CD14-positive monocyte (primary cell): Measurements from ENCODE around the gene DBNDD2. TPM values are rescaled to one million over a fixed set of nuclear protein-coding genes. Genes with fewer than 3 reads are reported as not detected.

Experiments
- DNase-seq, 3 donors: peaks; one replicate each; pipeline ENCODE4 v3.0.0-alpha.2; 2011 to 2022
- H2AFZ ChIP-seq: 2 replicates; pipeline ENCODE4 v1.6.0; 2012; ENCODE audit warnings: mild to moderate bottlenecking, low read depth, low read length, inconsistent platforms; ENCODE audit not compliant: insufficient read depth, poor library complexity, severe bottlenecking
- H3K27ac ChIP-seq, 2 donors: 1 replicate in 1 of 2; 2 replicates in 1 of 2; pipeline ENCODE4 v1.5.1; 2012 to 2013; ENCODE audit warnings: low read length in 2 of 2, control low read depth in 1 of 2, inconsistent platforms in 1 of 2, low read depth in 1 of 2, mild to moderate bottlenecking in 1 of 2
- H3K27me3 ChIP-seq, 2 donors: one replicate each; pipeline versions ENCODE4 v1.6.0 to v1.6.1; 2011 to 2013; ENCODE audit warnings: low read length in 2 of 2; ENCODE audit not compliant: control insufficient read depth in 2 of 2, insufficient read depth in 2 of 2
- H3K36me3 ChIP-seq, 2 donors: replicated peaks in 1 of 2; 1 replicate in 1 of 2; 2 replicates in 1 of 2; pipeline versions ENCODE4 v1.5.1 to v1.6.1; 2012 to 2013; ENCODE audit warnings: low read length in 2 of 2, control low read depth in 1 of 2, inconsistent platforms in 1 of 2, mild to moderate bottlenecking in 1 of 2; ENCODE audit not compliant: insufficient read depth in 2 of 2, control insufficient read depth in 1 of 2
- H3K4me1 ChIP-seq, 2 donors: 1 replicate in 1 of 2; 2 replicates in 1 of 2; pipeline versions ENCODE4 v1.5.1 to v1.6.1; 2012 to 2013; ENCODE audit warnings: low read length in 2 of 2, control low read depth in 1 of 2, inconsistent platforms in 1 of 2, mild to moderate bottlenecking in 1 of 2, moderate library complexity in 1 of 2; ENCODE audit not compliant: insufficient read depth in 2 of 2, control insufficient read depth in 1 of 2
- H3K4me2 ChIP-seq: replicated peaks from 2 replicates; pipeline ENCODE3; 2012; ENCODE audit warnings: low read length, moderate library complexity, mild to moderate bottlenecking; ENCODE audit not compliant: poor library complexity, severe bottlenecking; ENCODE audit errors: extremely low read depth
- H3K4me3 ChIP-seq, 3 experiments: fragments of 200-600 bp in 1 of 3; sonication (generic) in 1 of 3; replicated peaks in 1 of 3; 1 replicate in 2 of 3; 2 replicates in 1 of 3; pipeline ENCODE4 v1.5.1; 2011 to 2013; ENCODE audit warnings: low read length in 3 of 3, mild to moderate bottlenecking in 3 of 3, control low read depth in 2 of 3, low read depth in 2 of 3, inconsistent platforms in 1 of 3, moderate library complexity in 1 of 3
- H3K79me2 ChIP-seq: 2 replicates; pipeline ENCODE4 v1.6.0; 2012; ENCODE audit warnings: mild to moderate bottlenecking, control low read depth, inconsistent platforms, low read length, moderate library complexity; ENCODE audit not compliant: insufficient read depth
- H3K9ac ChIP-seq: 2 replicates; pipeline ENCODE4 v1.6.0; 2017; ENCODE audit warnings: low read length, mild to moderate bottlenecking; ENCODE audit not compliant: insufficient read depth, poor library complexity, severe bottlenecking
- H3K9me3 ChIP-seq, 2 donors: replicated peaks in 1 of 2; 1 replicate in 1 of 2; 2 replicates in 1 of 2; pipeline versions ENCODE4 v1.5.1 to v1.6.1; 2012 to 2013; ENCODE audit warnings: low read length in 2 of 2, control low read depth in 1 of 2; ENCODE audit not compliant: control insufficient read depth in 1 of 2, insufficient read depth in 1 of 2
- H4K20me1 ChIP-seq: 2 replicates; pipeline ENCODE4 v1.6.0; 2012; ENCODE audit warnings: mild to moderate bottlenecking, low read length, control low read depth, moderate library complexity; ENCODE audit not compliant: insufficient read depth
- H3K27ac Mint-ChIP-seq, 7 donors: one replicate each; pipeline ENCODE4 v1.8.0; 2020; ENCODE audit warnings: mild to moderate bottlenecking in 7 of 7, mixed read lengths in 7 of 7, moderate library complexity in 6 of 7, inconsistent platforms in 2 of 7
- H3K27me3 Mint-ChIP-seq, 3 donors: one replicate each; pipeline ENCODE4 v1.8.0; 2021 to 2022; ENCODE audit warnings: low read depth in 3 of 3, mild to moderate bottlenecking in 3 of 3, mixed read lengths in 3 of 3, moderate library complexity in 3 of 3, inconsistent platforms in 1 of 3
- H3K36me3 Mint-ChIP-seq, 2 donors: one replicate each; pipeline ENCODE4 v1.8.0; 2020; ENCODE audit warnings: mixed read lengths in 2 of 2, inconsistent platforms in 1 of 2, mild to moderate bottlenecking in 1 of 2
- H3K4me1 Mint-ChIP-seq: one replicate; pipeline ENCODE4 v1.8.0; 2020; ENCODE audit warnings: mild to moderate bottlenecking, mixed read lengths
- H3K4me3 Mint-ChIP-seq, 2 donors: one replicate each; pipeline ENCODE4 v1.8.0; 2020; ENCODE audit warnings: mild to moderate bottlenecking in 2 of 2, mixed read lengths in 2 of 2, moderate library complexity in 1 of 2
- H3K9me3 Mint-ChIP-seq, 7 donors: one replicate each; pipeline ENCODE4 v1.8.0; 2020 to 2022; ENCODE audit warnings: mixed read lengths in 7 of 7, mild to moderate bottlenecking in 6 of 7, moderate library complexity in 6 of 7, inconsistent platforms in 2 of 7
- CTCF ChIP-seq: fragments of 200-600 bp; IDR thresholded peaks from one replicate; pipeline ENCODE4 v1.8.0; 2022; ENCODE audit warnings: antibody characterized with exemption, mild to moderate bottlenecking
- WGBS: methylation state at CpG from one replicate; pipeline ENCODE4 v1.1.5; 2013; ENCODE audit warnings: missing lambda C conversion rate; ENCODE audit not compliant: insufficient coverage; 5-methylcytosine and 5-hydroxymethylcytosine counted together
- intact Hi-C, 2 donors: fragments of 100-400 bp; cut with micrococcal nuclease; formaldehyde crosslinking; loops; one replicate each; pipeline versions ENCODE4 v1.15.0 to v1.15.1; 2023
- polyA plus RNA-seq, 3 donors: library from polyadenylated mRNA; depleted of rRNA in 1 of 3; unstranded in 2 of 3; stranded (reverse) in 1 of 3; fragments of 300-500 nt in 2 of 3; fragments of >200 nt in 1 of 3; fragmentation: Illumina TruSeq in 2 of 3; gene quantifications; 1 replicate in 2 of 3; 2 replicates in 1 of 3; pipeline ENCODE4 v1.2.3, GENCODE V29; 2012 to 2021

DBNDD2 gene
- polyA plus RNA-seq, 3 donors, result 15.6 to 22.1 (median 21.9) TPM

GRCh38 chr20:45432294-45432693 is 24.2 kb downstream of the DBNDD2 start:
- H3K36me3 ChIP-seq, result peaks cover 3 to 24% of the 10 kb centered on the region in 2 donors
- Mint-ChIP-seq H3K36me3 (peaks cover 19 to 22% of the 10 kb centered on the region in 2 donors), H3K4me3 (no peak overlapping the region), H3K4me1 (peaks cover 14% of the 10 kb centered on the region), H3K9me3 (no peaks in the 10 kb centered on the region), H3K27me3 (peaks cover 0 to 2% (median 2%) of the 10 kb centered on the region in 3 donors), H3K27ac (peak overlapping the region in 1 of 7 donors; percentile 55)
- TF ChIP-seq CTCF, result no peak
- no peaks in the 10 kb centered on the region for H3K27me3 ChIP-seq
- no peaks in the 10 kb centered on the region for H3K9me3 ChIP-seq
- H2AFZ ChIP-seq, result no peak overlapping the region
- peaks cover 9 to 16% of the 10 kb centered on the region in 2 donors for H3K4me1 ChIP-seq
- DNase-seq, result peak in 2 of 3 donors; percentile 26 to 34
- intact Hi-C loops, result no loop called here
- H3K4me2 ChIP-seq, result no peak overlapping the region
- no peaks in the 10 kb centered on the region for H4K20me1 ChIP-seq
- H3K27ac ChIP-seq, result no peak overlapping the region
- H3K4me3 ChIP-seq, result no peak overlapping the region
- no peak overlapping the region for H3K9ac ChIP-seq
- H3K79me2 ChIP-seq, result no peaks in the 10 kb centered on the region
- 0% methylated on average over 1 of the region's 5 CpGs for WGBS

GRCh38 chr20:45433316-45433715 is 25.2 kb downstream of the DBNDD2 start:
- 100% methylated on average over 1 of the region's 3 CpGs for WGBS

More at GRCh38 chr20:45433316-45433715, 25.2 kb downstream of the DBNDD2 start:
- Histone ChIP-seq H2AFZ (no peak overlapping the region), H3K9me3 (no peaks in the 10 kb centered on the region), H3K79me2 (no peaks in the 10 kb centered on the region), H3K4me3 (no peak overlapping the region), H3K9ac (no peak overlapping the region), H4K20me1 (no peaks in the 10 kb centered on the region), H3K27me3 (no peaks in the 10 kb centered on the region), H3K4me2 (no peak overlapping the region), H3K36me3 (peaks cover 0 to 13% of the 10 kb centered on the region in 2 donors), H3K4me1 (peaks cover 9 to 16% of the 10 kb centered on the region in 2 donors), H3K27ac (no peak overlapping the region)
- Mint-ChIP-seq H3K4me1 (peaks cover 14% of the 10 kb centered on the region), H3K9me3 (no peaks in the 10 kb centered on the region), H3K4me3 (peak overlapping the region in 1 of 2 donors; percentile 10), H3K27me3 (peaks cover 0 to 2% (median 0%) of the 10 kb centered on the region in 3 donors), H3K27ac (peak overlapping the region in 1 of 7 donors; percentile 28), H3K36me3 (peaks cover 13 to 14% of the 10 kb centered on the region in 2 donors)
- DNase-seq, result no peak
- TF ChIP-seq CTCF, result no peak
- intact Hi-C loops, result no loop called here
